Astrocyte (in vitro differentiated cells and primary cell): ENCODE data around the gene CTIF. TPM values are rescaled to one million over a fixed set of nuclear protein-coding genes. Genes with fewer than 3 reads are reported as not detected.

Experiments used
- DNase-seq: peaks from one replicate; pipeline ENCODE4 v3.0.0-alpha.2; 2010; ENCODE audit warnings: low read depth
- FAIRE-seq: peaks from 2 replicates; lab custom pipeline; 2011; peaks lifted over from hg19 to GRCh38; lab: Jason Lieb, UNC
- H2AFZ ChIP-seq: 2 replicates; pipeline ENCODE4 v1.6.0; 2012; ENCODE audit warnings: low read depth, low read length, inconsistent platforms
- H3K27ac ChIP-seq: 2 replicates; pipeline ENCODE4 v1.5.1; 2011; ENCODE audit warnings: low read depth, low read length, inconsistent platforms
- H3K27me3 ChIP-seq: 2 replicates; pipeline ENCODE4 v1.6.0; 2011; ENCODE audit warnings: low read length, inconsistent platforms; ENCODE audit not compliant: insufficient read depth
- H3K36me3 ChIP-seq: 2 replicates; pipeline ENCODE4 v1.5.1; 2011; ENCODE audit warnings: low read length, inconsistent platforms; ENCODE audit not compliant: insufficient read depth
- H3K4me1 ChIP-seq: 2 replicates; pipeline ENCODE4 v1.5.1; 2011; ENCODE audit warnings: low read length, inconsistent platforms; ENCODE audit not compliant: insufficient read depth
- H3K4me2 ChIP-seq: 2 replicates; pipeline ENCODE4 v1.6.0; 2012; ENCODE audit warnings: low read length, inconsistent platforms
- H3K4me3 ChIP-seq: 2 replicates; pipeline ENCODE4 v1.5.1; 2011; ENCODE audit warnings: low read depth, mild to moderate bottlenecking, low read length, inconsistent platforms; ENCODE audit not compliant: insufficient read depth
- H3K79me2 ChIP-seq: 2 replicates; pipeline ENCODE4 v1.6.0; 2012; ENCODE audit warnings: mild to moderate bottlenecking, low read length, inconsistent platforms; ENCODE audit not compliant: insufficient read depth
- H3K9ac ChIP-seq: 2 replicates; pipeline ENCODE4 v1.6.0; 2012; ENCODE audit warnings: mild to moderate bottlenecking, low read length, inconsistent platforms
- H3K9me3 ChIP-seq: 2 replicates; pipeline ENCODE4 v1.5.1; 2012; ENCODE audit warnings: low read depth, mild to moderate bottlenecking, low read length, inconsistent platforms; ENCODE audit not compliant: insufficient read depth
- H4K20me1 ChIP-seq: 2 replicates; pipeline ENCODE4 v1.6.0; 2012; ENCODE audit warnings: low read length, inconsistent platforms; ENCODE audit not compliant: insufficient read depth
- H3K27ac Mint-ChIP-seq: one replicate; pipeline ENCODE4 v1.8.0; 2021; ENCODE audit warnings: mild to moderate bottlenecking, mixed read lengths; ENCODE audit not compliant: unreplicated experiment
- H3K27me3 Mint-ChIP-seq: one replicate; pipeline ENCODE4 v1.8.0; 2021; ENCODE audit warnings: low read depth, mixed read lengths; ENCODE audit not compliant: unreplicated experiment
- H3K36me3 Mint-ChIP-seq: one replicate; pipeline ENCODE4 v1.8.0; 2021; ENCODE audit warnings: low read depth, mixed read lengths; ENCODE audit not compliant: unreplicated experiment
- H3K4me1 Mint-ChIP-seq: one replicate; pipeline ENCODE4 v1.8.0; 2021; ENCODE audit warnings: low read depth, mixed read lengths; ENCODE audit not compliant: unreplicated experiment
- H3K4me3 Mint-ChIP-seq: one replicate; pipeline ENCODE4 v1.8.0; 2021; ENCODE audit warnings: mild to moderate bottlenecking, moderate library complexity, mixed read lengths; ENCODE audit not compliant: unreplicated experiment
- H3K9me3 Mint-ChIP-seq: one replicate; pipeline ENCODE4 v1.8.0; 2021; ENCODE audit warnings: mild to moderate bottlenecking, mixed read lengths; ENCODE audit not compliant: unreplicated experiment
- CTCF ChIP-seq: IDR thresholded peaks from 2 replicates; pipeline ENCODE4 v1.5.1; 2011; ENCODE audit warnings: low read depth, mild to moderate bottlenecking, inconsistent platforms, low read length, moderate library complexity; ENCODE audit not compliant: insufficient read depth
- EZH2 ChIP-seq: IDR thresholded peaks from 2 replicates; pipeline ENCODE4 v1.6.1; 2012; ENCODE audit warnings: mild to moderate bottlenecking, low read length, inconsistent platforms; ENCODE audit not compliant: insufficient read depth
- total RNA-seq: library from RNA; stranded (reverse); gene quantifications from 2 replicates; pipeline ENCODE4 v1.2.1, GENCODE V29; 2021

The CTIF gene
- total RNA-seq, 1 donor from 2014 or later: 101 TPM

- Histone ChIP-seq H3K4me2 (no peak overlapping the region), H3K27me3 (no peaks in the 10 kb centered on the region), H3K79me2 (no peaks in the 10 kb centered on the region), H2AFZ (no peak overlapping the region), H3K27ac (no peak overlapping the region), H3K36me3 (no peaks in the 10 kb centered on the region), H3K4me3 (no peak overlapping the region), H3K9me3 (no peaks in the 10 kb centered on the region), H4K20me1 (no peaks in the 10 kb centered on the region), H3K9ac (no peak overlapping the region), H3K4me1 (peaks cover 44% of the 10 kb centered on the region)
- TF ChIP-seq EZH2 (no peak), CTCF (no peak)
- Mint-ChIP-seq H3K27ac (no peak overlapping the region), H3K36me3 (peaks cover 32% of the 10 kb centered on the region), H3K4me1 (peaks cover 52% of the 10 kb centered on the region), H3K4me3 (no peak overlapping the region), H3K27me3 (no peaks in the 10 kb centered on the region), H3K9me3 (no peaks in the 10 kb centered on the region)
- DNase-seq (no peak), FAIRE-seq (no peak)
These were observed 247.1 kb downstream of the CTIF start for GRCh38 chr18:48785736-48786454.

DNA sequence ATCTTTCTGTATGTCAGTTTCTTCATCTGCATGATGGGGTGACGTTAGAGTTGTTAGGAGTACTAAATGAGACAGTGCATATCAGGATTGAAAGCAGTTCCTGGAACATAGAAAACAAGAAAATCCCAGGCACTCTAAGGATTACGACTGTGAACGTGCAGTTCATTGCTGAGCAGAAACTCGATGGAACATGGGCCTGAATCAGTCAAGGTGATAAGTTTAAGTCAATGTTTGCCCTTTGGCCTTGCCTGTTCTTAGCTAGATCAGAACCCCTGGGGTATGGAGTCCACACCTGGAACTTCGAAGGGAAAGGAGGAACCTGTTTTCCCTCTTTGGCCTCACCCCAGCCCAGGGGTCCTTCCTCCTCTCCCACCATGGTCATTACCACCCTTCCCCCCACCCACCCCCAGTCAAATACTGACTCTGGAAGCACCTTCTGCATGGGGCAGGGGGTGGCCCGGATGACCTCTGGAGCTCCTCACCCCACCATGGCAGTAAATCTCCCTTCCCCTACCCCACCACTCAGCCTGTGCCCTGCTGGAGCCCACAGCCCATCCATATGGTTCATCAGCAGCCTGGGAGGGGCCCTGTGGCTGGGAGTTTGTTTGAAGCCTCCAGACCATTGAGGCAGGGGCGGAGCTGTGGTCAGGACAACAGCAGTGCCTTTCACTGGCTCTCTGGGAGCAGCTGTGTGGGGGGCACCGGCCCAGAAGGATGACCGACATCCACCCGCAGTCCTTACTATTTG lies 247.8 kb downstream of the CTIF start:
- H3K4me2 ChIP-seq: no peak overlapping the region

More for the DNA sequence above, 247.8 kb downstream of the CTIF start:
- Histone ChIP-seq H2AFZ (no peak overlapping the region), H3K4me1 (peaks cover 40% of the 10 kb centered on the region), H3K9me3 (no peaks in the 10 kb centered on the region), H3K4me3 (no peak overlapping the region), H3K9ac (no peak overlapping the region), H4K20me1 (no peaks in the 10 kb centered on the region), H3K27ac (no peak overlapping the region), H3K36me3 (no peaks in the 10 kb centered on the region), H3K27me3 (no peaks in the 10 kb centered on the region), H3K79me2 (no peaks in the 10 kb centered on the region)
- Mint-ChIP-seq H3K27me3 (no peaks in the 10 kb centered on the region), H3K4me3 (no peak overlapping the region), H3K9me3 (no peaks in the 10 kb centered on the region), H3K27ac (no peak overlapping the region), H3K4me1 (peaks cover 45% of the 10 kb centered on the region), H3K36me3 (peaks cover 38% of the 10 kb centered on the region)
- TF ChIP-seq EZH2 (no peak), CTCF (no peak)
- DNase-seq (no peak), FAIRE-seq (no peak)
